H1 (cell line): ENCODE results near the gene IL1A.

Source experiments
- EZH2 ChIP-seq: fragments of 200-600 bp; sonication (generic); IDR thresholded peaks from 2 replicates; pipeline ENCODE4 v1.7.1; 2012; ENCODE audit warnings: low read depth, mild to moderate bottlenecking, moderate library complexity, low read length, inconsistent platforms; ENCODE audit not compliant: severe bottlenecking
- POLR2A ChIP-seq, 2 experiments: IDR thresholded peaks; 1 replicate in 1 of 2; 2 replicates in 1 of 2; pipeline ENCODE4 v1.6.1; 2011; ENCODE audit warnings: low read depth in 2 of 2, low read length in 2 of 2, mild to moderate bottlenecking in 2 of 2; ENCODE audit errors: control extremely low read depth in 1 of 2
- SIN3A ChIP-seq, 2 experiments: IDR thresholded peaks in 1 of 2; conservative IDR thresholded peaks in 1 of 2; 2 replicates each; pipeline ENCODE4 v1.6.1; 2011 to 2012; ENCODE audit warnings: low read length in 2 of 2, improper control_type of control experiment in 1 of 2, low read depth in 1 of 2, mild to moderate bottlenecking in 1 of 2
- SP4 ChIP-seq: IDR thresholded peaks from 2 replicates; pipeline ENCODE4 v1.6.1; 2012; ENCODE audit warnings: low read length, inconsistent platforms

GRCh38 chr2:112726487-112727190 lies 57.7 kb downstream of the IL1A start:
- no peak for TF ChIP-seq SP4
- 0 out of 4 replicates have a peak, but pooled peaks of 1 of the 2 experiments have one; percentile 50 for TF ChIP-seq SIN3A (conservative IDR thresholded peaks at IDR 0.05 in 1 of 2, IDR thresholded peaks at IDR 0.05 in 1 of 2; ENCODE audit: low read depth in 1 of 2, low read length in 2 of 2)
- no peak for TF ChIP-seq POLR2A (IDR thresholded peaks at IDR 0.05; ENCODE audit: control extremely low read depth in 1 of 2, low read depth in 2 of 2, low read length in 2 of 2)
- no peak for TF ChIP-seq EZH2
